Epithelial cell of esophagus (primary cell): ENCODE measurements around the gene ESRRA.
A peak's percentile ranks its signal among the peaks of the same experiment; 100 is the strongest.

ENCODE experiments used
- DNase-seq: peaks from one replicate; pipeline ENCODE4 v3.0.0; 2010; ENCODE audit warnings: low read depth
- H3K4me3 ChIP-seq: 2 replicates; pipeline ENCODE4 v1.5.1; 2011; ENCODE audit warnings: mild to moderate bottlenecking, low read length, control low read depth
- TF ChIP-seq, protein P1 (sequence below): IDR thresholded peaks from 2 replicates; pipeline ENCODE4 v1.5.1; 2011; ENCODE audit warnings: low read depth, mild to moderate bottlenecking, low read length, control low read depth, inconsistent platforms; ENCODE audit not compliant: insufficient read depth; ENCODE audit errors: missing control alignments

Gene ESRRA

DNA sequence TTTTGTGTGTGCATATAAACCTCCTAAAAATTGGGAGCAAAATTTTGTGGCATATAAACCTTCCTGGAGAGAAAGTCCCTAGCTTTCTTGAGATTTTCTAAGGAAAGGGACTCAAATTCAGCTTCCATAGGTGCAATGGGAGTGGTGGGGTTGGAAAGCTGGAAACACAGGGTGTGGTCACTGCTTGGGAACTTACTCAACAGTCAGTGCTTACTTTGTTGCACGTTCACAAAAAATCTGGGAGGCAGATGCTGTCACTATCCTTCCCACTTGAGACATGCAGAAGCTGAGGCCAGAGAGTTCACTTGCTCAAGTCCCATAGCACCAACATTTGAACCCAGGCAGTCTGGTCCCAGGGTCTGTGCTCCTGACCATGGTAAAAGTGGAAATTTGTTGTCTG is 9.1 kb upstream of the ESRRA start:
- no peak overlapping the region for H3K4me3 ChIP-seq
- TF ChIP-seq, protein P1, sequence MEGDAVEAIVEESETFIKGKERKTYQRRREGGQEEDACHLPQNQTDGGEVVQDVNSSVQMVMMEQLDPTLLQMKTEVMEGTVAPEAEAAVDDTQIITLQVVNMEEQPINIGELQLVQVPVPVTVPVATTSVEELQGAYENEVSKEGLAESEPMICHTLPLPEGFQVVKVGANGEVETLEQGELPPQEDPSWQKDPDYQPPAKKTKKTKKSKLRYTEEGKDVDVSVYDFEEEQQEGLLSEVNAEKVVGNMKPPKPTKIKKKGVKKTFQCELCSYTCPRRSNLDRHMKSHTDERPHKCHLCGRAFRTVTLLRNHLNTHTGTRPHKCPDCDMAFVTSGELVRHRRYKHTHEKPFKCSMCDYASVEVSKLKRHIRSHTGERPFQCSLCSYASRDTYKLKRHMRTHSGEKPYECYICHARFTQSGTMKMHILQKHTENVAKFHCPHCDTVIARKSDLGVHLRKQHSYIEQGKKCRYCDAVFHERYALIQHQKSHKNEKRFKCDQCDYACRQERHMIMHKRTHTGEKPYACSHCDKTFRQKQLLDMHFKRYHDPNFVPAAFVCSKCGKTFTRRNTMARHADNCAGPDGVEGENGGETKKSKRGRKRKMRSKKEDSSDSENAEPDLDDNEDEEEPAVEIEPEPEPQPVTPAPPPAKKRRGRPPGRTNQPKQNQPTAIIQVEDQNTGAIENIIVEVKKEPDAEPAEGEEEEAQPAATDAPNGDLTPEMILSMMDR: no peak
- DNase-seq: peak; percentile 55

DNA sequence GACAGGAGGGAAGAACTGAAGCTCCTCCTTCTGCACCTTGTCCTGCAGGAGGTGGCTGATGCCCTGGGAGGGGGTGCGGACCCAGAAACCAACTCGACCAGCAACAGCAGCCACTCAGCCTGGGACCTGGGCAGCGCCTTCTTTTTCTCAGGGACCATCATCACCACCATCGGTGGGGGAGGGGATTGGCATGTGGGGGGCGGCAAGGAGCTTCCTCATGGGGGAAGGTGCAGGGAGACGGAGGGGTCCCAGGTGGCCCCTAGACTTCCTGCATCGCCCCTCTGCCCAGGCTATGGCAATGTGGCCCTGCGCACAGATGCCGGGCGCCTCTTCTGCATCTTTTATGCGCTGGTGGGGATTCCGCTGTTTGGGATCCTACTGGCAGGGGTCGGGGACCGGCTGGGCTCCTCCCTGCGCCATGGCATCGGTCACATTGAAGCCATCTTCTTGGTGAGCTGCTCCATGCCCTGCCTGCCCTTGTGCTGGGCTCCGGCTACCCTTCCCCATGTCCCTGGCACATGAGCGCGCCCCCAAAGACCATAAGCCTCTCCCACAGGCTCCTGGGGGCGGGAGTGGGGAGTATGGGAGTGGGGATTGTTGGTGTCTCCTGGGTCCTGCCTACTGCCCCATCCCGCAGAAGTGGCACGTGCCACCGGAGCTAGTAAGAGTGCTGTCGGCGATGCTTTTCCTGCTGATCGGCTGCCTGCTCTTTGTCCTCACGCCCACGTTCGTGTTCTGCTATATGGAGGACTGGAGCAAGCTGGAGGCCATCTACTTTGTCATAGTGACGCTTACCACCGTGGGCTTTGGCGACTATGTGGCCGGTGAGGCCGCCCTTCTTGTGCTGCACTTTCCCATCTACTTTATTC is 8.3 kb upstream of the ESRRA start:
- TF ChIP-seq, protein P1: no peak
- DNase-seq: no peak
- H3K4me3 ChIP-seq: no peak overlapping the region

DNA sequence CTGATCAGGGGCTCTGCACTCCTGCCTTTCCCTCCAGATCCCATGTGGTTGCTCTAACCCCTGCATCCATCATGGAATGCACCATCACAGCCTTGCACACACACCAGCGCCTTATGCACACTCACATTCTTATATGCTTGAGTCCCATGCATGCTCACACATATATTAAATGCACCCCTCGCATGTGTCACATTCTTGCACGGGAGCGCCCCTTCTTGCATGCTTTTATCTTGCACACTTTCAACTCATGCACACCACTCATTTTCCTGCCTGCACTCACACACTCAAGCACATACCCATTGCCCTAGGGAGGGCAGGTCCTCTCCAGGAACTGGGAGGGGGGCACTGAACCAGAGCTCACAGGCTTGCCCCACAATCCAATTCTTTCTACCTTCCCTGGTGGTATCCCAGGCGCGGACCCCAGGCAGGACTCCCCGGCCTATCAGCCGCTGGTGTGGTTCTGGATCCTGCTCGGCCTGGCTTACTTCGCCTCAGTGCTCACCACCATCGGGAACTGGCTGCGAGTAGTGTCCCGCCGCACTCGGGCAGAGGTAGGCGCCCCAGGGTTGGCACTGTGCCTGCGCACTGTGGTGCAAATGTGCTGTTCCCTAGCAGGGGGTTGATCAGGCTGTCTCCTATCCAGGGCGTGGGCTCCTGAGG is 7.5 kb upstream of the ESRRA start:
- no peak overlapping the region for H3K4me3 ChIP-seq
- TF ChIP-seq, protein P1: no peak
- DNase-seq: no peak

DNA sequence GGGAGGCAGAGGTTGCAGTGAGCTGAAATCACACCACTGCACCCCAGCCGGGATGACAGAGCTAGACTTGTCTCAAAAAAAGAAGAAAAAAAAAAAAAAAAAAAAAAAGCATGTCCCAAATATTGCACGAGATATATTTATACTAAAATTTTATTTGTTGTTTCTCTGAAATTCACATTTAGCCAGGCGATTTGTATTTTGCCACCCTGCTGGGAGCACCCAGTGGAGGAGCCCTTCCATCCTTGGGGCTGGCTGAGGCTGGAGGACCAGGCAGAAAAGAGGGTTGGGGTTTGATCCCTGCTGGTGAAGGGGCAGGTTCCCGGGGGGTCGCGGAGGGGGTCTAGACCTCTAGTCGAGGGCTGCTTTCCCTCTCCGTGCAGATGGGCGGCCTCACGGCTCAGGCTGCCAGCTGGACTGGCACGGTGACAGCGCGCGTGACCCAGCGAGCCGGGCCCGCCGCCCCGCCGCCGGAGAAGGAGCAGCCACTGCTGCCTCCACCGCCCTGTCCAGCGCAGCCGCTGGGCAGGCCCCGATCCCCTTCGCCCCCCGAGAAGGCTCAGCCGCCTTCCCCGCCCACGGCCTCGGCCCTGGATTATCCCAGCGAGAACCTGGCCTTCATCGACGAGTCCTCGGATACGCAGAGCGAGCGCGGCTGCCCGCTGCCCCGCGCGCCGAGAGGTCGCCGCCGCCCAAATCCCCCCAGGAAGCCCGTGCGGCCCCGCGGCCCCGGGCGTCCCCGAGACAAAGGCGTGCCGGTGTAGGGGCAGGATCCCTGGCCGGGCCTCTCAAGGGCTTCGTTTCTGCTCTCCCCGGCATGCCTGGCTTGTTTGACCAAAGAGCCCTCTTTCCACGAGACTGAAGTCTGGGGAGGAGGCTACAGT is 6.1 kb upstream of the ESRRA start:
- TF ChIP-seq, protein P1: no peak
- no peak overlapping the region for H3K4me3 ChIP-seq
- no peak for DNase-seq

DNA sequence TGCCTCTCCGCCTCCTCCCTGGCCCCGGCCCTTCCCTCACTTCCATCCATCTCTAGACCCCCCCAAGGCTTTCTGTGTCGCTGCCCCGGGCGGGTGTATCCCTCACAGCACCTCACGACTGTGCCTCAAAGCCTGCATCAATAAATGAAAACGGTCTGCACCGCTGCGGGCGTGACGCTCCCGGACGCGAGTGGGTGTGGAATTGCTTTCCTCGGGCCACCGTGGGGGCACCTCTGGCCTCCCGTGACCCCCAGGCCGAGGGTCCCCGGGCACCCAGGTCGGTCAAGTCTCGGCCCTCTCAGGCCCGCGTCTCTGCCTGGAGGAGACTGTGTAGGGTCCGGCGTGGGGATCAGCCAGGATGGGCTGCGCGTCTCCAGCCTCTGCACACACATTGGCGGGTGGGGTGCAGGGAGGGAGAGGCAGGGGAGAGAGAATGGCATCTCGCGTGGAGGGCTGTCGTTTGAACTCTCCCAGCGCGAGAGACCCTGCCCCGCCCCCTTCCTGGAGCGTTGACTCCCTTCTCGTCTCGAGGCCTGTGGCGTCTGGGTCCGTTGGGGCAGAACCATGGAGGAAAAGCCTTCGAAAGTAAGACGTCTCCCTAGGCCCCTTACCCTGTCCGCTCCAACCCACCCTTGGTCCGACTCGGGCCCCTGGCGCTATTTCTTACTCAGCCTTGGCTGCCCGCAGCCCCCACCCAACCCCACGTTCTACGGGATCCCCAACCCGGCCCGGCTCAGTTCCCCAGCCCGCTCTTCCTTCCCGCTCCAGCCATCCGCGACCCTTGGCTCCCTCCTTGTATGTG is 5.3 kb upstream of the ESRRA start, which contains the start of gene CATSPERZ:
Gene CATSPERZ (plus strand): TSS at position 512 of the 802 bp plus-strand sequence. CDS start 53 bp downstream, at position 565.
- DNase-seq: no peak
- H3K4me3 ChIP-seq: peak within 1 kb of the TSS; percentile 35
- TF ChIP-seq, protein P1: no peak
